H1 (cell line): ENCODE data around the gene DFFA.
A peak's percentile ranks its signal among the peaks of the same experiment; 100 is the strongest.

Source experiments
- CBX8 ChIP-seq: fragments of 300-800, 300-1000 bp; sonication (generic); IDR thresholded peaks from 2 replicates; pipeline ENCODE4 v1.7.1; 2016; ENCODE audit warnings: low read depth, low read length, borderline replicate concordance
- CHD1 ChIP-seq: IDR thresholded peaks from 2 replicates; pipeline ENCODE4 v1.6.1; 2012; ENCODE audit warnings: low read depth, low read length, improper control_type of control experiment
- E2F6 ChIP-seq: IDR thresholded peaks from 2 replicates; pipeline ENCODE4 v1.6.1; 2012; ENCODE audit warnings: inconsistent platforms
- EZH2 ChIP-seq: fragments of 200-600 bp; sonication (generic); IDR thresholded peaks from 2 replicates; pipeline ENCODE4 v1.7.1; 2012; ENCODE audit warnings: low read depth, mild to moderate bottlenecking, moderate library complexity, low read length, inconsistent platforms; ENCODE audit not compliant: severe bottlenecking
- GABPA ChIP-seq: IDR thresholded peaks from 2 replicates; pipeline ENCODE4 v1.6.1; 2011; ENCODE audit warnings: mild to moderate bottlenecking, low read length, moderate library complexity, borderline replicate concordance; ENCODE audit not compliant: insufficient read depth
- HDAC2 ChIP-seq, 2 experiments: fragments of 300-600 bp in 1 of 2; sonication (generic) in 1 of 2; IDR thresholded peaks; 2 replicates each; pipeline ENCODE4 v1.6.1; 2011 to 2012; ENCODE audit warnings: low read depth in 2 of 2, low read length in 2 of 2, mild to moderate bottlenecking in 2 of 2, moderate library complexity in 2 of 2, borderline replicate concordance in 1 of 2, inconsistent platforms in 1 of 2
- JUND ChIP-seq: IDR thresholded peaks from 2 replicates; pipeline ENCODE4 v1.6.1; 2011; ENCODE audit warnings: mild to moderate bottlenecking, improper control_type of control experiment, low read length
- POLR2AphosphoS5 ChIP-seq: IDR thresholded peaks from 2 replicates; pipeline ENCODE4 v1.6.1; 2011; ENCODE audit warnings: low read depth, low read length
- YY1 ChIP-seq: IDR thresholded peaks from 2 replicates; pipeline ENCODE4 v1.6.1; 2011; ENCODE audit warnings: low read depth, mild to moderate bottlenecking, low read length
- ZNF274 ChIP-seq: IDR thresholded peaks from 2 replicates; pipeline ENCODE4 v1.7.0; 2012; ENCODE audit warnings: low read length, borderline replicate concordance; ENCODE audit errors: extremely low read depth
- TF ChIP-seq, protein P1 (sequence below): IDR thresholded peaks from 2 replicates; pipeline ENCODE4 v1.6.1; 2012; ENCODE audit warnings: inconsistent platforms
- TF ChIP-seq, protein P2 (sequence below), 3 experiments: IDR thresholded peaks; 1 replicate in 2 of 3; 2 replicates in 1 of 3; pipeline versions ENCODE4 v1.5.1 to v1.6.1; 2011; ENCODE audit warnings: low read length in 3 of 3, mild to moderate bottlenecking in 3 of 3, inconsistent platforms in 2 of 3, low read depth in 1 of 3, moderate library complexity in 1 of 3; ENCODE audit not compliant: insufficient read depth in 1 of 3; ENCODE audit errors: control extremely low read depth in 1 of 3

- TF ChIP-seq EZH2 (no peak), HDAC2 (IDR thresholded peaks at IDR 0.05; ENCODE audit: borderline replicate concordance in 1 of 2, low read depth in 2 of 2, low read length in 2 of 2) (no peak), GABPA (peak; percentile 70; the same call in 1 of the 2 replicates), E2F6 (no peak), CHD1 (no peak), CBX8 (no peak), ZNF274 (no peak), JUND (no peak), YY1 (no peak), POLR2AphosphoS5 (no peak)
- TF ChIP-seq, protein P1, sequence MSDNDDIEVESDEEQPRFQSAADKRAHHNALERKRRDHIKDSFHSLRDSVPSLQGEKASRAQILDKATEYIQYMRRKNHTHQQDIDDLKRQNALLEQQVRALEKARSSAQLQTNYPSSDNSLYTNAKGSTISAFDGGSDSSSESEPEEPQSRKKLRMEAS: no peak
- TF ChIP-seq, protein P2, sequence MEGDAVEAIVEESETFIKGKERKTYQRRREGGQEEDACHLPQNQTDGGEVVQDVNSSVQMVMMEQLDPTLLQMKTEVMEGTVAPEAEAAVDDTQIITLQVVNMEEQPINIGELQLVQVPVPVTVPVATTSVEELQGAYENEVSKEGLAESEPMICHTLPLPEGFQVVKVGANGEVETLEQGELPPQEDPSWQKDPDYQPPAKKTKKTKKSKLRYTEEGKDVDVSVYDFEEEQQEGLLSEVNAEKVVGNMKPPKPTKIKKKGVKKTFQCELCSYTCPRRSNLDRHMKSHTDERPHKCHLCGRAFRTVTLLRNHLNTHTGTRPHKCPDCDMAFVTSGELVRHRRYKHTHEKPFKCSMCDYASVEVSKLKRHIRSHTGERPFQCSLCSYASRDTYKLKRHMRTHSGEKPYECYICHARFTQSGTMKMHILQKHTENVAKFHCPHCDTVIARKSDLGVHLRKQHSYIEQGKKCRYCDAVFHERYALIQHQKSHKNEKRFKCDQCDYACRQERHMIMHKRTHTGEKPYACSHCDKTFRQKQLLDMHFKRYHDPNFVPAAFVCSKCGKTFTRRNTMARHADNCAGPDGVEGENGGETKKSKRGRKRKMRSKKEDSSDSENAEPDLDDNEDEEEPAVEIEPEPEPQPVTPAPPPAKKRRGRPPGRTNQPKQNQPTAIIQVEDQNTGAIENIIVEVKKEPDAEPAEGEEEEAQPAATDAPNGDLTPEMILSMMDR (IDR thresholded peaks at IDR 0.05; ENCODE audit: control extremely low read depth in 1 of 3, insufficient read depth in 1 of 3, low read depth in 1 of 3, low read length in 3 of 3): peak; percentile 82 to 92 (median 91)
Measured at GRCh38 chr1:10494754-10495474, 22.6 kb upstream of the DFFA start.
